ENCODE measurements around the gene ADIG.

GRCh38 chr20:38602185-38602581, 21.2 kb downstream of the ADIG start:
- TF ChIP-seq CTCF (IDR thresholded peaks at IDR 0.05) (no peak), EP300 (IDR thresholded peaks at IDR 0.05) (no peak), POLR2AphosphoS5 (IDR thresholded peaks at IDR 0.05) (no peak)
